ENCODE results near the gene ACLY.

DNA sequence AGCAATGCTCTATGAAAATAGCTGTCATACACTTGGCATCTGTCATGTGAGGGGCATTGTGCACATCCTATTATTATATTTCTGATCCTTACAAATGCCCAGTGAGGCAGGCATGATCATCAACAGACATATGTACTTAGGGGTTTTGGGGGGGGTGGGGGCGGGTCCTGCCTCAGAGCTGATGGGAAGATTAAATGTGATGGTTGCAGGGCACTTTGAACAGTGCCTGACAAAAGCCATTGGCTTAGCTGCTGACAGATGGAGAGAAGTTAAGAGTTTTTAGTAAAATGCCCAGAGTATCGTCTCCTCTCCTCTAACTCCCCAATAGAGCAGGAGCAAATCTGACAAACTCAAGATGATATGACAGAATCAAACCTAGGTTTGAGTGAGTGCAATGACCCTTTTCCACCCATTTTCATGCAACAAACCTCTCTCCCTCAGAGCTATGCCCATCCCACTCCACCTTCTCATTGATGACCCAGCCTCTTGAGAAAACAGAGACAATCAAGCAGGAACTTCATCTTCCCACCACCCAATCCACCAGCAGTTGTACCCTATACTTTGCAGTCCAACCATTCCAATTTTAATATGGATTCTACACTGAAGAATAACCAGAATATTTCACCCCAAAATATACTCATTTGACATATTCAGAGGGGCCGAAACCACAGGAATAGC lies 58.4 kb downstream of the ACLY start:
- TF ChIP-seq, protein P1, sequence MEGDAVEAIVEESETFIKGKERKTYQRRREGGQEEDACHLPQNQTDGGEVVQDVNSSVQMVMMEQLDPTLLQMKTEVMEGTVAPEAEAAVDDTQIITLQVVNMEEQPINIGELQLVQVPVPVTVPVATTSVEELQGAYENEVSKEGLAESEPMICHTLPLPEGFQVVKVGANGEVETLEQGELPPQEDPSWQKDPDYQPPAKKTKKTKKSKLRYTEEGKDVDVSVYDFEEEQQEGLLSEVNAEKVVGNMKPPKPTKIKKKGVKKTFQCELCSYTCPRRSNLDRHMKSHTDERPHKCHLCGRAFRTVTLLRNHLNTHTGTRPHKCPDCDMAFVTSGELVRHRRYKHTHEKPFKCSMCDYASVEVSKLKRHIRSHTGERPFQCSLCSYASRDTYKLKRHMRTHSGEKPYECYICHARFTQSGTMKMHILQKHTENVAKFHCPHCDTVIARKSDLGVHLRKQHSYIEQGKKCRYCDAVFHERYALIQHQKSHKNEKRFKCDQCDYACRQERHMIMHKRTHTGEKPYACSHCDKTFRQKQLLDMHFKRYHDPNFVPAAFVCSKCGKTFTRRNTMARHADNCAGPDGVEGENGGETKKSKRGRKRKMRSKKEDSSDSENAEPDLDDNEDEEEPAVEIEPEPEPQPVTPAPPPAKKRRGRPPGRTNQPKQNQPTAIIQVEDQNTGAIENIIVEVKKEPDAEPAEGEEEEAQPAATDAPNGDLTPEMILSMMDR (IDR thresholded peaks at IDR 0.05) = no peak
- TF ChIP-seq POLR2A (IDR thresholded peaks at IDR 0.05) = no peak

Measured in heart left ventricle (tissue), 13 donors.